OCI-LY1 (cell line): ENCODE data around the gene TLE3.

ENCODE experiments used
- EZH2 ChIP-seq: fragments of 200-600 bp; sonication (generic), shearing (Covaris generic); IDR thresholded peaks from 2 replicates; pipeline ENCODE4 v1.8.0; 2017; ENCODE audit warnings: borderline replicate concordance, mixed run types, mild to moderate bottlenecking, antibody characterized with exemption, low read length, moderate library complexity, mixed read lengths
- TF ChIP-seq, protein P1 (sequence below): fragments of 200-600 bp; sonication (generic), shearing (Covaris generic); IDR thresholded peaks from 2 replicates; pipeline ENCODE4 v1.5.1; 2017; ENCODE audit warnings: mild to moderate bottlenecking, antibody characterized with exemption, low read length, moderate library complexity, mixed read lengths

DNA sequence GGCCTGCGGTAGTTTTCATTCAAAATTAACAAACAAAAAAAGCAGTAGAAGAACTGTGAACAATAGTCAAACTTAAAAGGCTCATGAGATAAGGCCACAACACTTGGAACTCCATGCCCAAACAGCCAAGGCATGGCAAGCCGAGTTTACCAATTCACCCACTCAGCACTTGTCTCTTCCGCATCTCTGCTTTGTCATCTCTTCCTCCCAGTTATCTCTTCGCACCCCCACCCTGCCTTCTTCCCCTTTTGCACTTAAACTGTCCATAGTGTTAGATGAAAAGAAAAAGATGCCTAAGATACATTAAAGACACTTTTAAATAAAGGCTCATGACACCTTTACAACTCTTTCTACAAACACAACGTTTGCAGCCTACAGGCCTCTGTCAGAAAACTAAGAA lies 11.1 kb downstream of the TLE3 start:
- TF ChIP-seq, protein P1, sequence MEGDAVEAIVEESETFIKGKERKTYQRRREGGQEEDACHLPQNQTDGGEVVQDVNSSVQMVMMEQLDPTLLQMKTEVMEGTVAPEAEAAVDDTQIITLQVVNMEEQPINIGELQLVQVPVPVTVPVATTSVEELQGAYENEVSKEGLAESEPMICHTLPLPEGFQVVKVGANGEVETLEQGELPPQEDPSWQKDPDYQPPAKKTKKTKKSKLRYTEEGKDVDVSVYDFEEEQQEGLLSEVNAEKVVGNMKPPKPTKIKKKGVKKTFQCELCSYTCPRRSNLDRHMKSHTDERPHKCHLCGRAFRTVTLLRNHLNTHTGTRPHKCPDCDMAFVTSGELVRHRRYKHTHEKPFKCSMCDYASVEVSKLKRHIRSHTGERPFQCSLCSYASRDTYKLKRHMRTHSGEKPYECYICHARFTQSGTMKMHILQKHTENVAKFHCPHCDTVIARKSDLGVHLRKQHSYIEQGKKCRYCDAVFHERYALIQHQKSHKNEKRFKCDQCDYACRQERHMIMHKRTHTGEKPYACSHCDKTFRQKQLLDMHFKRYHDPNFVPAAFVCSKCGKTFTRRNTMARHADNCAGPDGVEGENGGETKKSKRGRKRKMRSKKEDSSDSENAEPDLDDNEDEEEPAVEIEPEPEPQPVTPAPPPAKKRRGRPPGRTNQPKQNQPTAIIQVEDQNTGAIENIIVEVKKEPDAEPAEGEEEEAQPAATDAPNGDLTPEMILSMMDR, result no peak
- TF ChIP-seq EZH2, result no peak
